Measurements from ENCODE around the gene ZBTB5. TPM values are rescaled to one million over a fixed set of nuclear protein-coding genes. Genes with fewer than 3 reads are reported as not detected.
A peak's percentile ranks its signal among the peaks of the same experiment; 100 is the strongest.

Gene ZBTB5
- total RNA-seq, 1 experiment from 2014 or later: 16.7 TPM

DNA sequence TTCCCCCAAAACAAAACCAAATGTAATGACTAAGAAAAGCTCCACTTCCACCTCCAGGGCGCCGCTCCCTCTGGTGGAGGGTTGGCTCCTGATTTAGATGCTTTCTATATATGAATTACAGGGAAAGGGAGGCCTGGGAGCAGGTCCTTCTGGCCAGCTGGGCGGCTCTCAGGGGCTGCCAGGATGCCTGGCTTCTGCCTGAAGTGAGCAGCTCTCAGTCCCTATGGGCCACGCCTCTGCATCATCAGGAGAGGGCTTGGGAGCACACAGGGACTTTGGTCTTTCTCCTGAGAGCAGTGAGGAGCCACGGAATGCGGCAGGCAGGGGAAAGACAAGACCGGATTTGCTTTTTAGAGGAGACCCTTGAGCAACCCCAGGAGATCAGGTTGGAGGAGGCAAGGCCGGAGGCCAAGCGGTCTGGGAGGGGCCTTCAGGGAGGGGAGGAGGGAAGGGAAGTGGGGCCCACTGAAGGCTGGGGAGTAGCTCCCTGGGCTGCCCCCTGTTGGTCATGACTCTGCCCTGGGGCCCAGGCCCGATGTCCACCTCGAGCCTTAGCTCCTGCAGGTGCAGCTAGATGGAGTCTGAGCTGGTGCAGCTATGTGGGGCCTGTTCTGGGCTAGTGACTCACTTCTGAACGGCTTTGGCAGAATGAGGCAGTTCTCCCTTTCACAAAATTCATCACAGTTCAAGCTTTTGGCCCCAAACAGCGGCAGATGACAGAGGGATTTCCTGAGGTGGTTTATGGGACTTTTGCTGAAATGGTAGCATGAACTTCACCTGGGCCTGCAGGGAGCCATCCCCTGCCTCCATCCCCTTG is 54.1 kb downstream of the ZBTB5 start:
- H3K36me3 Mint-ChIP-seq: no peaks in the 10 kb centered on the region
- TF ChIP-seq, protein P1, sequence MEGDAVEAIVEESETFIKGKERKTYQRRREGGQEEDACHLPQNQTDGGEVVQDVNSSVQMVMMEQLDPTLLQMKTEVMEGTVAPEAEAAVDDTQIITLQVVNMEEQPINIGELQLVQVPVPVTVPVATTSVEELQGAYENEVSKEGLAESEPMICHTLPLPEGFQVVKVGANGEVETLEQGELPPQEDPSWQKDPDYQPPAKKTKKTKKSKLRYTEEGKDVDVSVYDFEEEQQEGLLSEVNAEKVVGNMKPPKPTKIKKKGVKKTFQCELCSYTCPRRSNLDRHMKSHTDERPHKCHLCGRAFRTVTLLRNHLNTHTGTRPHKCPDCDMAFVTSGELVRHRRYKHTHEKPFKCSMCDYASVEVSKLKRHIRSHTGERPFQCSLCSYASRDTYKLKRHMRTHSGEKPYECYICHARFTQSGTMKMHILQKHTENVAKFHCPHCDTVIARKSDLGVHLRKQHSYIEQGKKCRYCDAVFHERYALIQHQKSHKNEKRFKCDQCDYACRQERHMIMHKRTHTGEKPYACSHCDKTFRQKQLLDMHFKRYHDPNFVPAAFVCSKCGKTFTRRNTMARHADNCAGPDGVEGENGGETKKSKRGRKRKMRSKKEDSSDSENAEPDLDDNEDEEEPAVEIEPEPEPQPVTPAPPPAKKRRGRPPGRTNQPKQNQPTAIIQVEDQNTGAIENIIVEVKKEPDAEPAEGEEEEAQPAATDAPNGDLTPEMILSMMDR (IDR thresholded peaks at IDR 0.05): peak; percentile 26; the same call in 1 of the 2 replicates
- TF ChIP-seq KAT7 (CRISPR knock-in tag; IDR thresholded peaks at IDR 0.05; ENCODE audit: borderline replicate concordance): no peak
- peak overlapping the region; percentile 78 for H3K27ac Mint-ChIP-seq
- POLR2A ChIA-PET: no interaction called here
- peak; percentile 50 for DNase-seq (ENCODE audit: low spot score)
- H3K27me3 Mint-ChIP-seq (ENCODE audit: low read depth): peaks cover 2% of the 10 kb centered on the region; the same call in 1 of the 2 replicates
- ATAC-seq: peak; percentile 43
- H3K4me3 Mint-ChIP-seq: no peak overlapping the region
- H3K9me3 Mint-ChIP-seq: no peaks in the 10 kb centered on the region
- peaks cover 41% of the 10 kb centered on the region for H3K4me1 Mint-ChIP-seq
- CTCF ChIA-PET: interaction anchor here (0.6 to 3.8 kb wide), 81 partner anchors 9 to 654 kb away, joined by 3 to 41 read pairs (median 4); partner anchors contain the start of genes GRHPR, POLR1E, ZBTB5 and ZCCHC7

DNA sequence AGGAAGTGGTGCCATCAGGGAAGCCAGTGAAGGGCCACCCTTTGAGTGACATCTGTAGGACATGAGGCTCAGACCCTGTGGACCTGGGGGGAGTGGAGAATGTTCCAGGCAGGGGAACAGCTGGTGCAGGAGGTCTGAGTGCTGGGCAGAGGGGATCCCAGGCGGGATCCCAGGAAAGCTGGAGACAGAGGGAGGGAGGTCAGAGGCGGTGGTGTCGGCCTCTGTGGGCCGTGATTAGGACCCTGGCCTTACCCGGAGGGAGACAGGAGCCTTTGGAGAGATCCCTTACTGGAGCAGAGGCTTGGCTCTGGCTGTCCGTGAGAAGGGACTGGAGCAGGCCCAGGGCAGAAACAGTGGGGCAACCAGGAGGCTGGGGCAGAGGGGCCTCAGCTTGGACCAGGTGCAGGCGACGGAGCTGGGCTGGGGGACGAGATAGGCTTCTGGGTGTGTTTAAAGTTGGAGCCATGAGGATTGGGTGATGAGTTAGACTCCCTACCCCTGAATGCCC is 54.8 kb downstream of the ZBTB5 start:
- TF ChIP-seq, protein P2, sequence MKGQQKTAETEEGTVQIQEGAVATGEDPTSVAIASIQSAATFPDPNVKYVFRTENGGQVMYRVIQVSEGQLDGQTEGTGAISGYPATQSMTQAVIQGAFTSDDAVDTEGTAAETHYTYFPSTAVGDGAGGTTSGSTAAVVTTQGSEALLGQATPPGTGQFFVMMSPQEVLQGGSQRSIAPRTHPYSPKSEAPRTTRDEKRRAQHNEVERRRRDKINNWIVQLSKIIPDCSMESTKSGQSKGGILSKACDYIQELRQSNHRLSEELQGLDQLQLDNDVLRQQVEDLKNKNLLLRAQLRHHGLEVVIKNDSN (CRISPR knock-in tag; IDR thresholded peaks at IDR 0.05): no peak
- TF ChIP-seq, protein P3, sequence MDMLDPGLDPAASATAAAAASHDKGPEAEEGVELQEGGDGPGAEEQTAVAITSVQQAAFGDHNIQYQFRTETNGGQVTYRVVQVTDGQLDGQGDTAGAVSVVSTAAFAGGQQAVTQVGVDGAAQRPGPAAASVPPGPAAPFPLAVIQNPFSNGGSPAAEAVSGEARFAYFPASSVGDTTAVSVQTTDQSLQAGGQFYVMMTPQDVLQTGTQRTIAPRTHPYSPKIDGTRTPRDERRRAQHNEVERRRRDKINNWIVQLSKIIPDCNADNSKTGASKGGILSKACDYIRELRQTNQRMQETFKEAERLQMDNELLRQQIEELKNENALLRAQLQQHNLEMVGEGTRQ (CRISPR knock-in tag; IDR thresholded peaks at IDR 0.05): no peak
- TF ChIP-seq ZNF416 (CRISPR knock-in tag; IDR thresholded peaks at IDR 0.05) (no peak), ZNF219 (CRISPR knock-in tag; IDR thresholded peaks at IDR 0.05; ENCODE audit: borderline replicate concordance) (no peak)
- TF ChIP-seq, protein P4, sequence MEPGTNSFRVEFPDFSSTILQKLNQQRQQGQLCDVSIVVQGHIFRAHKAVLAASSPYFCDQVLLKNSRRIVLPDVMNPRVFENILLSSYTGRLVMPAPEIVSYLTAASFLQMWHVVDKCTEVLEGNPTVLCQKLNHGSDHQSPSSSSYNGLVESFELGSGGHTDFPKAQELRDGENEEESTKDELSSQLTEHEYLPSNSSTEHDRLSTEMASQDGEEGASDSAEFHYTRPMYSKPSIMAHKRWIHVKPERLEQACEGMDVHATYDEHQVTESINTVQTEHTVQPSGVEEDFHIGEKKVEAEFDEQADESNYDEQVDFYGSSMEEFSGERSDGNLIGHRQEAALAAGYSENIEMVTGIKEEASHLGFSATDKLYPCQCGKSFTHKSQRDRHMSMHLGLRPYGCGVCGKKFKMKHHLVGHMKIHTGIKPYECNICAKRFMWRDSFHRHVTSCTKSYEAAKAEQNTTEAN (CRISPR knock-in tag; IDR thresholded peaks at IDR 0.05): no peak
- TF ChIP-seq, protein P5, sequence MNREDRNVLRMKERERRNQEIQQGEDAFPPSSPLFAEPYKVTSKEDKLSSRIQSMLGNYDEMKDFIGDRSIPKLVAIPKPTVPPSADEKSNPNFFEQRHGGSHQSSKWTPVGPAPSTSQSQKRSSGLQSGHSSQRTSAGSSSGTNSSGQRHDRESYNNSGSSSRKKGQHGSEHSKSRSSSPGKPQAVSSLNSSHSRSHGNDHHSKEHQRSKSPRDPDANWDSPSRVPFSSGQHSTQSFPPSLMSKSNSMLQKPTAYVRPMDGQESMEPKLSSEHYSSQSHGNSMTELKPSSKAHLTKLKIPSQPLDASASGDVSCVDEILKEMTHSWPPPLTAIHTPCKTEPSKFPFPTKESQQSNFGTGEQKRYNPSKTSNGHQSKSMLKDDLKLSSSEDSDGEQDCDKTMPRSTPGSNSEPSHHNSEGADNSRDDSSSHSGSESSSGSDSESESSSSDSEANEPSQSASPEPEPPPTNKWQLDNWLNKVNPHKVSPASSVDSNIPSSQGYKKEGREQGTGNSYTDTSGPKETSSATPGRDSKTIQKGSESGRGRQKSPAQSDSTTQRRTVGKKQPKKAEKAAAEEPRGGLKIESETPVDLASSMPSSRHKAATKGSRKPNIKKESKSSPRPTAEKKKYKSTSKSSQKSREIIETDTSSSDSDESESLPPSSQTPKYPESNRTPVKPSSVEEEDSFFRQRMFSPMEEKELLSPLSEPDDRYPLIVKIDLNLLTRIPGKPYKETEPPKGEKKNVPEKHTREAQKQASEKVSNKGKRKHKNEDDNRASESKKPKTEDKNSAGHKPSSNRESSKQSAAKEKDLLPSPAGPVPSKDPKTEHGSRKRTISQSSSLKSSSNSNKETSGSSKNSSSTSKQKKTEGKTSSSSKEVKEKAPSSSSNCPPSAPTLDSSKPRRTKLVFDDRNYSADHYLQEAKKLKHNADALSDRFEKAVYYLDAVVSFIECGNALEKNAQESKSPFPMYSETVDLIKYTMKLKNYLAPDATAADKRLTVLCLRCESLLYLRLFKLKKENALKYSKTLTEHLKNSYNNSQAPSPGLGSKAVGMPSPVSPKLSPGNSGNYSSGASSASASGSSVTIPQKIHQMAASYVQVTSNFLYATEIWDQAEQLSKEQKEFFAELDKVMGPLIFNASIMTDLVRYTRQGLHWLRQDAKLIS (CRISPR knock-in tag; IDR thresholded peaks at IDR 0.05; ENCODE audit: borderline replicate concordance): no peak
- TF ChIP-seq, protein P6, sequence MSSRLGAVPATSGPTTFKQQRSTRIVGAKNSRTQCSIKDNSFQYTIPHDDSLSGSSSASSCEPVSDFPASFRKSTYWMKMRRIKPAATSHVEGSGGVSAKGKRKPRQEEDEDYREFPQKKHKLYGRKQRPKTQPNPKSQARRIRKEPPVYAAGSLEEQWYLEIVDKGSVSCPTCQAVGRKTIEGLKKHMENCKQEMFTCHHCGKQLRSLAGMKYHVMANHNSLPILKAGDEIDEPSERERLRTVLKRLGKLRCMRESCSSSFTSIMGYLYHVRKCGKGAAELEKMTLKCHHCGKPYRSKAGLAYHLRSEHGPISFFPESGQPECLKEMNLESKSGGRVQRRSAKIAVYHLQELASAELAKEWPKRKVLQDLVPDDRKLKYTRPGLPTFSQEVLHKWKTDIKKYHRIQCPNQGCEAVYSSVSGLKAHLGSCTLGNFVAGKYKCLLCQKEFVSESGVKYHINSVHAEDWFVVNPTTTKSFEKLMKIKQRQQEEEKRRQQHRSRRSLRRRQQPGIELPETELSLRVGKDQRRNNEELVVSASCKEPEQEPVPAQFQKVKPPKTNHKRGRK (CRISPR knock-in tag; IDR thresholded peaks at IDR 0.05; ENCODE audit: borderline replicate concordance): no peak
- no peaks in the 10 kb centered on the region for H3K9me3 Mint-ChIP-seq

More for the DNA sequence above, 54.8 kb downstream of the ZBTB5 start:
- CTCF ChIA-PET: interaction anchor here (0.5 to 3.8 kb wide), 58 partner anchors 9 to 654 kb away, joined by 3 to 41 read pairs (median 5); partner anchors contain the start of genes GRHPR, POLR1E, ZBTB5 and ZCCHC7
- Mint-ChIP-seq H3K4me3 (no peak overlapping the region), H3K4me1 (peaks cover 34% of the 10 kb centered on the region), H3K27me3 (ENCODE audit: low read depth) (peaks cover 2% of the 10 kb centered on the region; the same call in 1 of the 2 replicates), H3K36me3 (no peaks in the 10 kb centered on the region), H3K27ac (no peak overlapping the region)
- ATAC-seq: no peak
- POLR2A ChIA-PET: no interaction called here
- DNase-seq (ENCODE audit: low spot score): no peak
